SU-DHL-6 (cell line): Measurements from ENCODE around the gene SERPINC1.

Experiments
- EZH2phosphoT487 ChIP-seq: fragments of 200-600 bp; sonication (generic), shearing (Covaris generic); conservative IDR thresholded peaks from 2 replicates; pipeline ENCODE4 v1.6.1; 2018; ENCODE audit warnings: mild to moderate bottlenecking, antibody characterized with exemption, low read length, moderate library complexity, mixed read lengths
- TF ChIP-seq, protein P1 (sequence below): fragments of 200-600 bp; sonication (generic); IDR thresholded peaks from one replicate; pipeline ENCODE4 v1.5.1; 2017; ENCODE audit warnings: antibody characterized with exemption, mild to moderate bottlenecking, low read length, moderate library complexity; ENCODE audit not compliant: insufficient read depth, poor library complexity, severe bottlenecking

GRCh38 chr1:173894189-173894588 lies 22.9 kb downstream of the SERPINC1 start:
- TF ChIP-seq, protein P1, sequence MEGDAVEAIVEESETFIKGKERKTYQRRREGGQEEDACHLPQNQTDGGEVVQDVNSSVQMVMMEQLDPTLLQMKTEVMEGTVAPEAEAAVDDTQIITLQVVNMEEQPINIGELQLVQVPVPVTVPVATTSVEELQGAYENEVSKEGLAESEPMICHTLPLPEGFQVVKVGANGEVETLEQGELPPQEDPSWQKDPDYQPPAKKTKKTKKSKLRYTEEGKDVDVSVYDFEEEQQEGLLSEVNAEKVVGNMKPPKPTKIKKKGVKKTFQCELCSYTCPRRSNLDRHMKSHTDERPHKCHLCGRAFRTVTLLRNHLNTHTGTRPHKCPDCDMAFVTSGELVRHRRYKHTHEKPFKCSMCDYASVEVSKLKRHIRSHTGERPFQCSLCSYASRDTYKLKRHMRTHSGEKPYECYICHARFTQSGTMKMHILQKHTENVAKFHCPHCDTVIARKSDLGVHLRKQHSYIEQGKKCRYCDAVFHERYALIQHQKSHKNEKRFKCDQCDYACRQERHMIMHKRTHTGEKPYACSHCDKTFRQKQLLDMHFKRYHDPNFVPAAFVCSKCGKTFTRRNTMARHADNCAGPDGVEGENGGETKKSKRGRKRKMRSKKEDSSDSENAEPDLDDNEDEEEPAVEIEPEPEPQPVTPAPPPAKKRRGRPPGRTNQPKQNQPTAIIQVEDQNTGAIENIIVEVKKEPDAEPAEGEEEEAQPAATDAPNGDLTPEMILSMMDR: no peak
- no peak for TF ChIP-seq EZH2phosphoT487
